H9 (cell line): ENCODE results near the gene C22orf23. TPM values are rescaled to one million over a fixed set of nuclear protein-coding genes. Genes with fewer than 3 reads are reported as not detected.

ENCODE experiments used
- DNase-seq: peaks from one replicate; pipeline ENCODE4 v3.0.0-alpha.2; 2017
- H2AFZ ChIP-seq: one replicate; pipeline ENCODE4 v1.6.1; 2013; ENCODE audit warnings: mild to moderate bottlenecking, low read length, control low read depth, moderate library complexity
- H2AK5ac ChIP-seq: 2 replicates; pipeline ENCODE4 v1.6.1; 2013; ENCODE audit warnings: low read length, control low read depth, mixed read lengths; ENCODE audit not compliant: insufficient read length
- H2BK120ac ChIP-seq: one replicate; pipeline ENCODE4 v1.6.1; 2013; ENCODE audit warnings: low read depth, mild to moderate bottlenecking, low read length, control low read depth, inconsistent platforms; ENCODE audit not compliant: poor library complexity, severe bottlenecking
- H2BK12ac ChIP-seq: 2 replicates; pipeline ENCODE4 v1.6.1; 2013; ENCODE audit warnings: low read length, control low read depth, mixed read lengths, low read depth; ENCODE audit not compliant: insufficient read length
- H2BK15ac ChIP-seq: 2 replicates; pipeline ENCODE4 v1.6.1; 2013; ENCODE audit warnings: low read depth, low read length, control low read depth
- H2BK20ac ChIP-seq: one replicate; pipeline ENCODE4 v1.6.1; 2013; ENCODE audit warnings: low read depth, mild to moderate bottlenecking, low read length, control low read depth, inconsistent platforms; ENCODE audit not compliant: poor library complexity, severe bottlenecking
- H2BK5ac ChIP-seq: 2 replicates; pipeline ENCODE4 v1.6.1; 2013; ENCODE audit warnings: low read length, control low read depth, mixed read lengths; ENCODE audit not compliant: insufficient read length
- H3K14ac ChIP-seq: 2 replicates; pipeline ENCODE4 v1.6.1; 2013; ENCODE audit warnings: low read length, control low read depth; ENCODE audit not compliant: insufficient read depth
- H3K18ac ChIP-seq: 2 replicates; pipeline ENCODE4 v1.6.1; 2013; ENCODE audit warnings: low read depth, mild to moderate bottlenecking, mixed read lengths, low read length, control low read depth; ENCODE audit not compliant: insufficient read length
- H3K23ac ChIP-seq: 2 replicates; pipeline ENCODE4 v1.6.1; 2013; ENCODE audit warnings: low read length, control low read depth, mixed read lengths, low read depth; ENCODE audit not compliant: insufficient read length
- H3K23me2 ChIP-seq: 2 replicates; pipeline ENCODE4 v1.6.1; 2013; ENCODE audit warnings: low read depth, mild to moderate bottlenecking, mixed read lengths, low read length, control low read depth; ENCODE audit not compliant: insufficient read length, poor library complexity, severe bottlenecking
- H3K27ac ChIP-seq: 2 replicates; pipeline ENCODE4 v1.5.1; 2013; ENCODE audit warnings: low read length, control low read depth, mixed read lengths, low read depth; ENCODE audit not compliant: insufficient read length
- H3K27me3 ChIP-seq: 2 replicates; pipeline ENCODE4 v1.6.1; 2013; ENCODE audit warnings: low read length, control low read depth, inconsistent platforms; ENCODE audit not compliant: insufficient read depth
- H3K4ac ChIP-seq: 2 replicates; pipeline ENCODE4 v1.6.1; 2013; ENCODE audit warnings: low read depth, mild to moderate bottlenecking, control low read depth, inconsistent platforms, low read length, moderate library complexity
- H3K4me1 ChIP-seq: 2 replicates; pipeline ENCODE4 v1.6.1; 2013; ENCODE audit warnings: low read length, control low read depth, inconsistent platforms; ENCODE audit not compliant: insufficient read depth
- H3K4me2 ChIP-seq: 2 replicates; pipeline ENCODE4 v1.6.1; 2013; ENCODE audit warnings: low read length, control low read depth, mixed read lengths; ENCODE audit not compliant: insufficient read length, insufficient read depth
- H3K56ac ChIP-seq: 2 replicates; pipeline ENCODE4 v1.6.1; 2013; ENCODE audit warnings: low read depth, mild to moderate bottlenecking, mixed read lengths, low read length, control low read depth; ENCODE audit not compliant: insufficient read length
- H3K79me1 ChIP-seq: 2 replicates; pipeline ENCODE4 v1.6.1; 2013; ENCODE audit warnings: low read depth, mild to moderate bottlenecking, moderate library complexity, low read length, control low read depth, inconsistent platforms; ENCODE audit not compliant: insufficient read depth, poor library complexity, severe bottlenecking
- H3K79me2 ChIP-seq: 2 replicates; pipeline ENCODE4 v1.6.1; 2013; ENCODE audit warnings: low read length, control low read depth, inconsistent platforms; ENCODE audit not compliant: insufficient read depth
- H3K9ac ChIP-seq: 2 replicates; pipeline ENCODE4 v1.6.1; 2013; ENCODE audit warnings: low read length, control low read depth, mixed read lengths; ENCODE audit not compliant: insufficient read length; ENCODE audit errors: extremely low read depth
- H3K9me3 ChIP-seq: one replicate; pipeline ENCODE4 v1.6.1; 2013; ENCODE audit warnings: low read depth, low read length, inconsistent platforms; ENCODE audit not compliant: control insufficient read depth
- H3T11ph ChIP-seq: one replicate; pipeline ENCODE4 v1.6.1; 2013; ENCODE audit warnings: mild to moderate bottlenecking, low read length, control low read depth, inconsistent platforms
- H4K20me1 ChIP-seq: one replicate; pipeline ENCODE4 v1.6.1; 2013; ENCODE audit not compliant: control insufficient read depth, insufficient read length, insufficient read depth
- H4K5ac ChIP-seq: 2 replicates; pipeline ENCODE4 v1.6.1; 2013; ENCODE audit warnings: low read depth, mild to moderate bottlenecking, mixed read lengths, low read length, control low read depth; ENCODE audit not compliant: insufficient read length
- H4K8ac ChIP-seq: replicated peaks from 2 replicates; pipeline ENCODE4 v1.6.1; 2013; ENCODE audit warnings: low read length, control low read depth, mixed read lengths, low read depth; ENCODE audit not compliant: insufficient read length
- H4K91ac ChIP-seq: 2 replicates; pipeline ENCODE4 v1.6.1; 2013; ENCODE audit warnings: low read depth, mild to moderate bottlenecking, moderate library complexity, mixed read lengths, low read length, control low read depth; ENCODE audit not compliant: insufficient read length
- H3K27ac Mint-ChIP-seq, 3 experiments: 2 replicates in 2 of 3; 3 replicates in 1 of 3; pipeline ENCODE4 v1.8.0; 2020 to 2021; ENCODE audit warnings: mixed read lengths in 3 of 3, mild to moderate bottlenecking in 1 of 3, moderate library complexity in 1 of 3
- H3K27me3 Mint-ChIP-seq: 2 replicates; pipeline ENCODE4 v1.8.0; 2021; ENCODE audit warnings: low read depth, mild to moderate bottlenecking, moderate library complexity, mixed read lengths
- H3K36me3 Mint-ChIP-seq, 3 experiments: 2 replicates in 2 of 3; 3 replicates in 1 of 3; pipeline ENCODE4 v1.8.0; 2020 to 2021; ENCODE audit warnings: low read depth in 3 of 3, mixed read lengths in 3 of 3; ENCODE audit not compliant: insufficient read depth in 1 of 3
- H3K4me1 Mint-ChIP-seq, 2 experiments: 2 replicates each; pipeline ENCODE4 v1.8.0; 2020; ENCODE audit warnings: mixed read lengths in 2 of 2
- H3K4me3 Mint-ChIP-seq, 2 experiments: 2 replicates in 1 of 2; 3 replicates in 1 of 2; pipeline ENCODE4 v1.8.0; 2020 to 2021; ENCODE audit warnings: mild to moderate bottlenecking in 2 of 2, mixed read lengths in 2 of 2, moderate library complexity in 1 of 2
- H3K9me3 Mint-ChIP-seq, 2 experiments: 2 replicates in 1 of 2; 3 replicates in 1 of 2; pipeline ENCODE4 v1.8.0; 2020; ENCODE audit warnings: mild to moderate bottlenecking in 2 of 2, mixed read lengths in 2 of 2, moderate library complexity in 1 of 2
- WGBS: extraction: QIAGEN DNeasy Blood & Tissue Kit; methylation state at CpG from one replicate; pipeline ENCODE4 v1.1.7; 2013; ENCODE audit warnings: missing lambda C conversion rate, low lambda C conversion rate, mixed read lengths; ENCODE audit not compliant: insufficient read length; ENCODE audit errors: extremely low coverage; 5-methylcytosine and 5-hydroxymethylcytosine counted together
- total RNA-seq: library from RNA; stranded (reverse); gene quantifications from 2 replicates; pipeline ENCODE4 v1.2.1, GENCODE V29; 2021
- TF ChIP-seq, protein P1 (sequence below): fragments of 200-600 bp; sonication (generic); conservative IDR thresholded peaks from 3 replicates; pipeline ENCODE4 v1.8.0; 2021; ENCODE audit warnings: antibody characterized with exemption, mild to moderate bottlenecking

The C22orf23 gene
- total RNA-seq, 1 experiment from 2014 or later = 0.57 TPM

DNA sequence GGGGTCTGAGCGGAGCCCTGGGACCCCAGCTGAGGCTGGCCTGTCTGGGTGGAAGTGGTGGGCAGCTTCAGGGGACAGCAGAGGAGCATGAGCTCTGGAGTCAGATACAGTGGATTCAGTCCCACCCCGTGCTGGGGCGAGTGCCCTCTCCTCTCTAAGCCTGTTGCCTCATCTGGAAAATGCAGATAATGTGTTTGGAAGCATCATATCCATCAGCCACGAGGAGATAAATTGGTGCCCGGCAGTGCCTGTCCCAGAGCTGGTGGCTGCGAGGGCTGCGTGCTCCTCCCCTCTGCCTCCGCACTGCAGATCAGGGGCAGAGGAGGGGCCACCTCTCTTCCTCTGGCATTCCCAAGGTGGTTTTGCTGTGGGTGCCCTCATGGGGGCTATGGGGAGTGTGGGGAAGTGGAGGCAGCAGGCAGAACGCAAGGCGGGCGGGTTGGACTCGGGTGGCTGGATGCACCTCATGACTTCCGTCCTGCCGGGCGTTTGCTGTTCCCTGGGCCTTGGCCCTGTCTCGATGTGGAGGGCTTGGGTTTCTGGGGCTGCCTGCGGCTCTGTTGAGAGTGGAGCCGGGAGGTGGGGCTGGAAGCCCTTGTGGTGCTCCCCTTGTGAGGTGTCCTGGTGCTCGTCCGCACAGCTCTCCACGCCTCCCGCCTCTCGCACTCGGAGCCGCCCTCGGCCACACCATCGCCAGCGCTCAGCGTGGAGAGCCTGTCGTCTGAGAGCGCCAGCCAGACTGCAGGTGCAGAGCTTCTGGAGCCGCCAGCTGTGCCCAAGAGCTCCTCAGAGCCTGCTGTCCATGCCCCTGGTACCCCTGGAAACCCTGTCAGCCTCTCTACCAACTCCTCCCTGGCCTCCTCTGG lies 26.4 kb downstream of the C22orf23 start:
- H2BK15ac ChIP-seq = no peak overlapping the region
- Mint-ChIP-seq H3K36me3 (peaks cover 0 to 51% (median 23%) of the 10 kb centered on the region in 3 experiments; a peak in 6 of 7 replicates), H3K27me3 (no peaks in the 10 kb centered on the region), H3K27ac (no peak overlapping the region), H3K4me1 (0 out of 4 replicates have a peak, but pooled peaks cover 0 to 3% of the 10 kb centered on the region in 2 experiments), H3K9me3 (no peaks in the 10 kb centered on the region), H3K4me3 (no peak overlapping the region)
- TF ChIP-seq, protein P1, sequence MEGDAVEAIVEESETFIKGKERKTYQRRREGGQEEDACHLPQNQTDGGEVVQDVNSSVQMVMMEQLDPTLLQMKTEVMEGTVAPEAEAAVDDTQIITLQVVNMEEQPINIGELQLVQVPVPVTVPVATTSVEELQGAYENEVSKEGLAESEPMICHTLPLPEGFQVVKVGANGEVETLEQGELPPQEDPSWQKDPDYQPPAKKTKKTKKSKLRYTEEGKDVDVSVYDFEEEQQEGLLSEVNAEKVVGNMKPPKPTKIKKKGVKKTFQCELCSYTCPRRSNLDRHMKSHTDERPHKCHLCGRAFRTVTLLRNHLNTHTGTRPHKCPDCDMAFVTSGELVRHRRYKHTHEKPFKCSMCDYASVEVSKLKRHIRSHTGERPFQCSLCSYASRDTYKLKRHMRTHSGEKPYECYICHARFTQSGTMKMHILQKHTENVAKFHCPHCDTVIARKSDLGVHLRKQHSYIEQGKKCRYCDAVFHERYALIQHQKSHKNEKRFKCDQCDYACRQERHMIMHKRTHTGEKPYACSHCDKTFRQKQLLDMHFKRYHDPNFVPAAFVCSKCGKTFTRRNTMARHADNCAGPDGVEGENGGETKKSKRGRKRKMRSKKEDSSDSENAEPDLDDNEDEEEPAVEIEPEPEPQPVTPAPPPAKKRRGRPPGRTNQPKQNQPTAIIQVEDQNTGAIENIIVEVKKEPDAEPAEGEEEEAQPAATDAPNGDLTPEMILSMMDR = no peak
- H3K79me2 ChIP-seq = no peaks in the 10 kb centered on the region
- no peak overlapping the region for H2BK5ac ChIP-seq
- H3K23me2 ChIP-seq = peaks cover 2% of the 10 kb centered on the region
- H2AFZ ChIP-seq = no peak overlapping the region
- WGBS = no CpG with 5 or more reads among the region's 32 CpGs
- no peak overlapping the region for H3K27ac ChIP-seq
- no peak overlapping the region for H3K4ac ChIP-seq
- no peaks in the 10 kb centered on the region for H3K79me1 ChIP-seq
- H2AK5ac ChIP-seq = no peak overlapping the region
- H3K18ac ChIP-seq = no peak overlapping the region
- H3K56ac ChIP-seq = no peak overlapping the region
- no peak overlapping the region for H4K8ac ChIP-seq
- no peak overlapping the region for H4K91ac ChIP-seq
- no peak overlapping the region for H4K5ac ChIP-seq
- DNase-seq = no peak
- no peak overlapping the region for H2BK120ac ChIP-seq
- H3K14ac ChIP-seq = no peak overlapping the region
- no peak overlapping the region for H3K4me2 ChIP-seq
- no peak overlapping the region for H2BK12ac ChIP-seq
- no peak overlapping the region for H3T11ph ChIP-seq
- H2BK20ac ChIP-seq = no peak overlapping the region
- no peak overlapping the region for H3K9ac ChIP-seq
- no peaks in the 10 kb centered on the region for H4K20me1 ChIP-seq
- H3K23ac ChIP-seq = no peak overlapping the region
- no peaks in the 10 kb centered on the region for H3K9me3 ChIP-seq
- H3K27me3 ChIP-seq = no peaks in the 10 kb centered on the region
- H3K4me1 ChIP-seq = no peaks in the 10 kb centered on the region
